ENCODE measurements around the gene C2orf66. TPM values are rescaled to one million over a fixed set of nuclear protein-coding genes. Genes with fewer than 3 reads are reported as not detected.

Gene C2orf66
- total and polyA plus RNA-seq, 2 of the 13 experiments (the other 11 are each of a cell fraction or from before 2014, with no cell fraction given): 0.05 TPM; not detected in 1

GRCh38 chr2:196804381-196804780, 4.8 kb downstream of the C2orf66 start:
- WGBS (ENCODE audit: low lambda C conversion rate): 0% methylated on average over 1 of the region's 1 CpG

DNA sequence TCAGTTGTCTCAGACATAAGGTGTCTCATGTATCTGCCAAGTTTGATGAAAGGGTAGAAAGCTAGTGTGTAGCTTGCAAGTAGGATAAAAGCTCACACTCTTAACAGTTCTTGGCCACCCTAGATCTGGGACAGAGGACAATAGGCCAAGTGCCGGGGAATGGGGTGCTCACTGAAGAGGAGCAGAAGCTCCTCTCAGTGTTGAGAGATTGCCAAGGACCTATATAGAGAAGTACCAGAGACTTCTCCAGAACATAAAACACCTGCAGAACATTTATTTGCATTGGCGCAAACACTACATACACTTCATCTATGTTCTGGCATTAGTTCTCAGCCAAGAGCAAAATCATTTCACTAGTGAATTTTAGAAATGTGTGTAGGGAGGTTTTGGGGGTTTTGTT, 6.8 kb downstream of the C2orf66 start:
- 52% methylated on average over 2 of the region's 2 CpGs for WGBS (ENCODE audit: low lambda C conversion rate)
- H3K4me3 ChIP-seq (replicated peaks in 1 of 3; ENCODE audit: insufficient read depth in 1 of 3, low read depth in 2 of 3, low read length in 3 of 3): no peak overlapping the region
- TF ChIP-seq, protein P1, sequence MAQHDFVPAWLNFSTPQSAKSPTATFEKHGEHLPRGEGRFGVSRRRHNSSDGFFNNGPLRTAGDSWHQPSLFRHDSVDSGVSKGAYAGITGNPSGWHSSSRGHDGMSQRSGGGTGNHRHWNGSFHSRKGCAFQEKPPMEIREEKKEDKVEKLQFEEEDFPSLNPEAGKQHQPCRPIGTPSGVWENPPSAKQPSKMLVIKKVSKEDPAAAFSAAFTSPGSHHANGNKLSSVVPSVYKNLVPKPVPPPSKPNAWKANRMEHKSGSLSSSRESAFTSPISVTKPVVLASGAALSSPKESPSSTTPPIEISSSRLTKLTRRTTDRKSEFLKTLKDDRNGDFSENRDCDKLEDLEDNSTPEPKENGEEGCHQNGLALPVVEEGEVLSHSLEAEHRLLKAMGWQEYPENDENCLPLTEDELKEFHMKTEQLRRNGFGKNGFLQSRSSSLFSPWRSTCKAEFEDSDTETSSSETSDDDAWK (CRISPR knock-in tag; IDR thresholded peaks at IDR 0.05): no peak
- TF ChIP-seq ZNF788 (CRISPR knock-in tag; IDR thresholded peaks at IDR 0.05; ENCODE audit: borderline replicate concordance) (no peak), FIP1L1 (IDR thresholded peaks at IDR 0.05; ENCODE audit: borderline replicate concordance, insufficient read depth, low read depth, low read length) (no peak), ZNF766 (CRISPR knock-in tag; IDR thresholded peaks at IDR 0.05; ENCODE audit: borderline replicate concordance) (no peak), MXD3 (CRISPR knock-in tag; IDR thresholded peaks at IDR 0.05) (no peak), ZBTB20 (CRISPR knock-in tag; IDR thresholded peaks at IDR 0.05; ENCODE audit: borderline replicate concordance, low read depth) (no peak), TEAD3 (CRISPR knock-in tag; optimal IDR thresholded peaks at IDR 0.05; ENCODE audit: borderline replicate concordance) (no peak), ZNF280B (CRISPR knock-in tag; IDR thresholded peaks at IDR 0.05; ENCODE audit: borderline replicate concordance) (no peak), NFKBIZ (CRISPR knock-in tag; IDR thresholded peaks at IDR 0.05) (no peak), MEIS1 (CRISPR knock-in tag; IDR thresholded peaks at IDR 0.05; ENCODE audit: borderline replicate concordance) (no peak), TCF7 (IDR thresholded peaks at IDR 0.05; ENCODE audit: low read depth) (no peak), SALL2 (CRISPR knock-in tag; IDR thresholded peaks at IDR 0.05) (no peak), LCORL (IDR thresholded peaks at IDR 0.05) (no peak), LCORL (CRISPR knock-in tag; IDR thresholded peaks at IDR 0.05) (no peak), ZNF3 (CRISPR knock-in tag; IDR thresholded peaks at IDR 0.05) (no peak), PRMT3 (CRISPR knock-in tag; IDR thresholded peaks at IDR 0.05; ENCODE audit: borderline replicate concordance, low read depth) (no peak), PPARG (CRISPR knock-in tag; conservative IDR thresholded peaks at IDR 0.05) (no peak)

More at GRCh38 chr2:196804381-196804780, 4.8 kb downstream of the C2orf66 start:
- H3K4me2 ChIP-seq (ENCODE audit: low read depth, low read length): no peak overlapping the region
- no peak for TF ChIP-seq TOE1 (CRISPR knock-in tag; IDR thresholded peaks at IDR 0.05)
- no peaks in the 10 kb centered on the region for H4K20me1 ChIP-seq (ENCODE audit: insufficient read depth, low read length)
- no peaks in the 10 kb centered on the region for H3K9me3 ChIP-seq (ENCODE audit: low read length)
- DNase-seq (ENCODE audit: low spot score) (no peak), ATAC-seq (no peak), FAIRE-seq (no peak)
- no peak overlapping the region for H2AFZ ChIP-seq (ENCODE audit: low read length)
- in situ Hi-C loops (cut with HindIII; ENCODE audit: extremely low pct_ligation_motif_present, low pct_unique_long_range_greater_than_20kb) (no loop called here), intact Hi-C loops (cut with micrococcal nuclease; ENCODE audit: unreplicated experiment) (no loop called here)
- H3K36me3 ChIP-seq (replicated peaks in 1 of 2; ENCODE audit: control insufficient read depth in 1 of 2, insufficient read depth in 2 of 2, low read length in 2 of 2): no peaks in the 10 kb centered on the region
- BruUV-seq (replicated peaks): no TSS peak
- H3K27me3 ChIP-seq (ENCODE audit: control insufficient read depth in 1 of 2, insufficient read depth in 2 of 2, low read length in 2 of 2): no peaks in the 10 kb centered on the region; a peak in 1 of 5 replicates
- ChIA-PET CTCF (ENCODE audit: low intra/inter-chr PET ratio, low total read pairs) (no interaction called here), POLR2A (no interaction called here)
- no peaks in the 10 kb centered on the region for H3K79me2 ChIP-seq (ENCODE audit: insufficient read depth, low read length)
- H3K4me3 ChIP-seq (replicated peaks in 1 of 3; ENCODE audit: insufficient read depth in 1 of 3, low read depth in 2 of 3, low read length in 3 of 3): no peak overlapping the region
- peaks cover 16% of the 10 kb centered on the region; the same call in 1 of the 2 replicates for H3K4me1 ChIP-seq (ENCODE audit: insufficient read depth, low read length)
- H3K27ac ChIP-seq (ENCODE audit: extremely low read length, insufficient read depth, low read length): no peak overlapping the region
- no peak overlapping the region for H3K9ac ChIP-seq (ENCODE audit: insufficient read depth, low read depth, low read length)

More for the DNA sequence above, 6.8 kb downstream of the C2orf66 start:
- CTCF ChIA-PET (ENCODE audit: low intra/inter-chr PET ratio, low total read pairs): no interaction called here
- intact Hi-C loops (cut with micrococcal nuclease; ENCODE audit: unreplicated experiment) (no loop called here), in situ Hi-C loops (cut with HindIII; ENCODE audit: extremely low pct_ligation_motif_present, low pct_unique_long_range_greater_than_20kb) (no loop called here)
- H3K4me1 ChIP-seq (ENCODE audit: insufficient read depth, low read length): peaks cover 26% of the 10 kb centered on the region
- no peak overlapping the region for H3K27ac ChIP-seq (ENCODE audit: extremely low read length, insufficient read depth, low read length)
- no peak overlapping the region for H2AFZ ChIP-seq (ENCODE audit: low read length)
- peaks cover 0 to 4% of the 10 kb centered on the region in 2 experiments; a peak in 1 of 5 replicates for H3K27me3 ChIP-seq (ENCODE audit: control insufficient read depth in 1 of 2, insufficient read depth in 2 of 2, low read length in 2 of 2)
- no peaks in the 10 kb centered on the region for H4K20me1 ChIP-seq (ENCODE audit: insufficient read depth, low read length)
- no peaks in the 10 kb centered on the region for H3K9me3 ChIP-seq (ENCODE audit: low read length)
- H3K4me2 ChIP-seq (ENCODE audit: low read depth, low read length): no peak overlapping the region
- no peak overlapping the region for H3K9ac ChIP-seq (ENCODE audit: insufficient read depth, low read depth, low read length)
- FAIRE-seq: no peak
- DNase-seq (ENCODE audit: low spot score): no peak
- no peak for ATAC-seq
- POLR2A ChIA-PET: no interaction called here
- H3K36me3 ChIP-seq (replicated peaks in 1 of 2; ENCODE audit: control insufficient read depth in 1 of 2, insufficient read depth in 2 of 2, low read length in 2 of 2): no peaks in the 10 kb centered on the region; a peak in 1 of 5 replicates
- no TSS peak for BruUV-seq (replicated peaks)
- peaks cover 10% of the 10 kb centered on the region for H3K79me2 ChIP-seq (ENCODE audit: insufficient read depth, low read length)

Data from HepG2 (cell line).